A549 (cell line): ENCODE measurements around the gene STK11IP. TPM values are rescaled to one million over a fixed set of nuclear protein-coding genes. Genes with fewer than 3 reads are reported as not detected.

ENCODE experiments used
- ATAC-seq, 2 experiments: fragments of 200-7000 bp in 1 of 2; fragments of >200 bp in 1 of 2; cut with Nextera tagmentation in 1 of 2; cut with Tn5 transposase in 1 of 2; 3 replicates each; pipeline versions ENCODE4 v1.8.0 to v1.9.1; 2018 to 2020; ENCODE audit warnings: mild to moderate bottlenecking in 1 of 2, moderate library complexity in 1 of 2
- CTCF ChIA-PET: fragments of 300-600 bp; sonication (Branson Sonifier 250); formaldehyde crosslinking; extraction: SDS; loops from one replicate; lab custom pipeline; 2021; ENCODE audit warnings: antibody characterized with exemption, inconsistent platforms; lab: Yijun Ruan, JAX
- POLR2A ChIA-PET: fragments of 350-600 bp; formaldehyde crosslinking; extraction: SDS; loops from one replicate; lab custom pipeline; 2021; ENCODE audit warnings: antibody characterized with exemption, inconsistent platforms; lab: Yijun Ruan, JAX
- DNase-seq, 2 experiments: peaks; one replicate each; pipeline versions ENCODE4 v3.0.0 to v3.0.0-alpha.2; 2011 to 2016; ENCODE audit warnings: low read depth in 1 of 2, low spot score in 1 of 2
- FAIRE-seq: peaks from 2 replicates; lab custom pipeline; 2011; peaks lifted over from hg19 to GRCh38; lab: Jason Lieb, UNC
- H3K27ac ChIP-seq, 2 experiments: fragments of >200 bp; sonication (Bioruptor Twin); formaldehyde crosslinking; 3 replicates each; pipeline ENCODE4 v1.5.1; 2016 to 2017
- H3K4me1 ChIP-seq: fragments of >200 bp; sonication (Bioruptor Twin); formaldehyde crosslinking; 3 replicates; pipeline ENCODE4 v1.6.1; 2016
- H3K4me2 ChIP-seq: fragments of >200 bp; sonication (Bioruptor Twin); formaldehyde crosslinking; 3 replicates; pipeline ENCODE4 v1.6.1; 2016
- H3K4me3 ChIP-seq: fragments of >200 bp; sonication (Bioruptor Twin); formaldehyde crosslinking; 3 replicates; pipeline ENCODE4 v1.5.1; 2016
- H3K9me3 ChIP-seq: fragments of >200 bp; sonication (Bioruptor Twin); formaldehyde crosslinking; 3 replicates; pipeline ENCODE4 v1.6.1; 2016
- CBX8 ChIP-seq: fragments of 200-600 bp; sonication (generic); IDR thresholded peaks from 2 replicates; pipeline ENCODE4 v1.6.1; 2016
- CEBPB ChIP-seq, 2 experiments: fragments of >200 bp in 1 of 2; sonication (Bioruptor Twin) in 1 of 2; formaldehyde crosslinking in 1 of 2; IDR thresholded peaks; 2 replicates each; pipeline ENCODE4 v1.6.1; 2012 to 2016
- CHD2 ChIP-seq: fragments of 150-350 bp; IDR thresholded peaks from 2 replicates; pipeline ENCODE4 v1.6.1; 2014; ENCODE audit warnings: low read length; ENCODE audit not compliant: partially characterized antibody
- EHF ChIP-seq: fragments of 250-450 bp; sonication (Bioruptor Pico); IDR thresholded peaks from 2 replicates; pipeline ENCODE4 v1.5.0; 2020; ENCODE audit warnings: mild to moderate bottlenecking
- EHMT2 ChIP-seq: fragments of 200-600 bp; sonication (generic); IDR thresholded peaks from 2 replicates; pipeline ENCODE4 v1.6.1; 2016; ENCODE audit warnings: antibody characterized with exemption, low read depth, mild to moderate bottlenecking, moderate library complexity
- ESRRA ChIP-seq: fragments of 150-350 bp; IDR thresholded peaks from 2 replicates; pipeline ENCODE4 v1.6.1; 2014; ENCODE audit warnings: mild to moderate bottlenecking, low read length, borderline replicate concordance
- HEYL ChIP-seq: fragments of 250-450 bp; sonication (Bioruptor Pico); IDR thresholded peaks from 2 replicates; pipeline ENCODE4 v1.8.0; 2021; ENCODE audit warnings: mild to moderate bottlenecking, moderate library complexity
- HOXB13 ChIP-seq: fragments of 250-450 bp; sonication (Bioruptor Pico); IDR thresholded peaks from 2 replicates; pipeline ENCODE4 v1.5.0; 2020; ENCODE audit warnings: low read depth, mild to moderate bottlenecking, moderate library complexity
- HOXB5 ChIP-seq: fragments of 250-450 bp; sonication (Bioruptor Pico); IDR thresholded peaks from 2 replicates; pipeline ENCODE4 v1.5.0; 2020; ENCODE audit warnings: mild to moderate bottlenecking, moderate library complexity
- JUN ChIP-seq, 2 experiments: fragments of >200 bp; sonication (Bioruptor Twin); formaldehyde crosslinking; IDR thresholded peaks; 2 replicates in 1 of 2; 3 replicates in 1 of 2; pipeline ENCODE4 v1.6.1; 2016 to 2017
- MAZ ChIP-seq: fragments of 150-350 bp; IDR thresholded peaks from 2 replicates; pipeline ENCODE4 v1.6.1; 2014; ENCODE audit warnings: antibody characterized with exemption, low read depth, low read length, borderline replicate concordance
- PHF8 ChIP-seq: fragments of 200-600 bp; sonication (generic); IDR thresholded peaks from 2 replicates; pipeline ENCODE4 v1.6.1; 2016; ENCODE audit warnings: low read depth, mild to moderate bottlenecking, antibody characterized with exemption, moderate library complexity, borderline replicate concordance
- RARB ChIP-seq: fragments of 250-450 bp; sonication (Bioruptor Pico); IDR thresholded peaks from 2 replicates; pipeline ENCODE4 v1.8.0; 2021; ENCODE audit warnings: mild to moderate bottlenecking, moderate library complexity
- RCOR1 ChIP-seq: fragments of 150-350 bp; IDR thresholded peaks from 2 replicates; pipeline ENCODE4 v1.6.1; 2014; ENCODE audit warnings: antibody characterized with exemption, low read length, low read depth
- ZC3H11A ChIP-seq: fragments of 450-650 bp; IDR thresholded peaks from 2 replicates; pipeline ENCODE4 v1.6.1; 2014; ENCODE audit warnings: antibody characterized with exemption, mild to moderate bottlenecking
- ZSCAN20 ChIP-seq: fragments of 250-450 bp; sonication (Bioruptor Pico); IDR thresholded peaks from 2 replicates; pipeline ENCODE4 v1.8.0; 2022; ENCODE audit warnings: mild to moderate bottlenecking, moderate library complexity
- WGBS: methylation state at CpG from one replicate; pipeline ENCODE4 v1.1.6; 2017; ENCODE audit errors: missing lambda C conversion rate; 5-methylcytosine and 5-hydroxymethylcytosine counted together
- polyA plus RNA-seq, 4 experiments: library from polyadenylated mRNA; depleted of rRNA in 3 of 4; stranded (reverse); fragments of >200 nt; fragmentation: RNase III in 1 of 4; extraction: RNeasy Plus Mini Kit Qiagen cat#74134 plus additional on column Dnase treatment in 1 of 4; gene quantifications; 2 replicates in 3 of 4; 3 replicates in 1 of 4; pipeline ENCODE4 v1.2.3, GENCODE V29; 2011 to 2017
- TF ChIP-seq, protein P1 (sequence below): IDR thresholded peaks from 2 replicates; pipeline ENCODE4 v1.6.1; 2012
- TF ChIP-seq, protein P2 (sequence below): fragments of 250-450 bp; sonication (Bioruptor Pico); IDR thresholded peaks from 2 replicates; pipeline ENCODE4 v1.5.0; 2020; ENCODE audit warnings: low read depth, mild to moderate bottlenecking, moderate library complexity
- TF ChIP-seq, protein P3 (sequence below): fragments of >200 bp; sonication (Bioruptor Twin); formaldehyde crosslinking; IDR thresholded peaks from 2 replicates; pipeline ENCODE4 v1.6.1; 2016
- TF ChIP-seq, protein P4 (sequence below): fragments of 200-600 bp; sonication (generic); IDR thresholded peaks from 2 replicates; pipeline ENCODE4 v1.6.1; 2016; ENCODE audit warnings: antibody characterized with exemption, mild to moderate bottlenecking, moderate library complexity
- TF ChIP-seq, protein P5 (sequence below): fragments of >200 bp; sonication (Bioruptor Twin); formaldehyde crosslinking; IDR thresholded peaks from 3 replicates; pipeline ENCODE4 v1.5.1; 2016
- TF ChIP-seq, protein P6 (sequence below): fragments of >200 bp; sonication (Bioruptor Twin); formaldehyde crosslinking; IDR thresholded peaks from 3 replicates; pipeline ENCODE4 v1.6.1; 2016

Gene STK11IP
- polyA plus RNA-seq, 2 of the 4 experiments (the other 2 are of a cell fraction) = 13.3 to 18.8 TPM

DNA sequence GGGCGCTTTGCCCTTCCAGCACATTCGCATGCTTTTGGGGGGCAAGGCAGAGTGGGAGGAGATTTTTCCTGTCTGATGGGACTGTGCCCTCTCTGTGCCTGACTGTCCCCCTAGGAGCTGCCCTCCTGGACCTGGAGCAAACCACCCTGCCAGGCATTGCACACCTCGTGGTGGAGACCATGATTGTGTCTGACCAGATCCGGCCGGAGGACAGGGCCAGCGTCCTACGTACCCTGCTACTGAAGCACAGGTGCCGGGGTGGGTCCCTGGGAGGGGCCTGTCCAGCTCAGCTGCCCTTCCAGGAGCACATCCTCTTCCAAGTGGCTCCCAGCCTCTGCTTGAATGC lies 35.1 kb downstream of the STK11IP start:
- Histone ChIP-seq H3K4me2 (no peak overlapping the region), H3K9me3 (no peaks in the 10 kb centered on the region), H3K4me3 (no peak overlapping the region), H3K4me1 (peaks cover 5% of the 10 kb centered on the region; the same call in 2 of the 3 replicates), H3K27ac (no peak overlapping the region)
- ATAC-seq = no peak
- TF ChIP-seq ZC3H11A = no peak
- TF ChIP-seq EHF (CRISPR knock-in tag) = no peak
- TF ChIP-seq, protein P1, sequence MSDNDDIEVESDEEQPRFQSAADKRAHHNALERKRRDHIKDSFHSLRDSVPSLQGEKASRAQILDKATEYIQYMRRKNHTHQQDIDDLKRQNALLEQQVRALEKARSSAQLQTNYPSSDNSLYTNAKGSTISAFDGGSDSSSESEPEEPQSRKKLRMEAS = no peak
- no peak for TF ChIP-seq ESRRA
- TF ChIP-seq, protein P2, sequence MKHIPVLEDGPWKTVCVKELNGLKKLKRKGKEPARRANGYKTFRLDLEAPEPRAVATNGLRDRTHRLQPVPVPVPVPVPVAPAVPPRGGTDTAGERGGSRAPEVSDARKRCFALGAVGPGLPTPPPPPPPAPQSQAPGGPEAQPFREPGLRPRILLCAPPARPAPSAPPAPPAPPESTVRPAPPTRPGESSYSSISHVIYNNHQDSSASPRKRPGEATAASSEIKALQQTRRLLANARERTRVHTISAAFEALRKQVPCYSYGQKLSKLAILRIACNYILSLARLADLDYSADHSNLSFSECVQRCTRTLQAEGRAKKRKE (CRISPR knock-in tag) = no peak
- no peak for DNase-seq
- FAIRE-seq = no peak
- 86% methylated on average over 7 of the region's 8 CpGs for WGBS
- ChIA-PET POLR2A (no interaction called here), CTCF (interaction anchor here (0.6 to 7.0 kb wide), 4 partner anchors 9 to 108 kb away, joined by 3 to 38 read pairs (median 4); no protein-coding TSS in a partner anchor)

DNA sequence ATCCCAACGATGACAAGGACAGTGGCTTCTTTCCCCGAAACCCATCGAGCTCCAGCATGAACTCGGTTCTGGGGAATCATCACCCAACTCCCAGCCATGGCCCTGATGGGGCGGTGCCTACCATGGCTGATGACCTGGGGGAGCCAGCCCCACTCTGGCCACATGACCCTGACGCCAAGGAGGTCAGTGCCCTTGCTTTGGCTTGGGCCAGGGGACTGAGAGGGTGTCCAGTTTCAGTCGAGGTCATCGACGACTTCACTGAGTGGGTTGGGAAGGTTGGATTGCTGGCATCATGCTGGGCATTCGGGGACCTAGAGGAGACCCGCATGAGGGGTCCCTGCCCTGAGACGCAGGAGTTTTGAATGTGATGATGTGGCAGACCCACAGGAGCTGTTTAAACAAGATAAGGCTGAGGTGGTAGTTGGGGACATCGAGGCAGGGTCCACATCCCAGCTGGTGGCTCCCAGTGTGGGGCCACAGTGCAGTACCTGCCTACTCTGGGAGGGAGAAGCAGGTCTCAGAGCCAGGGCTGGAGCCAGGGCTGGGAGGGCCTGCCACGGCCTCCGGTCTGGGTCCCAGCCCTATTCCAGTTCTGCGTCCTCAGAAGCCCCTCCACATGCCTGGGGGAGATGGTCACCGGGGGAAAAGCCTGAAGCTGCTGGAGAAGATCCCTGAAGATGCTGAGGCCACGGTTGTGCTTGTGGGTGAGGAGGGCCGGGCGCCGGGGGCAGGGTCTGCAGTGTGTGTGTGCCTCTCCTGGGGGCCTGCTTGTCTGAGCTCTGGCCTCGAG lies 35.8 kb downstream of the STK11IP start:
- ChIA-PET CTCF (interaction anchor here (0.7 to 7.0 kb wide), 3 partner anchors 9 to 103 kb away, joined by 3 to 38 read pairs (median 10); no protein-coding TSS in a partner anchor), POLR2A (no interaction called here)
- TF ChIP-seq, protein P3, sequence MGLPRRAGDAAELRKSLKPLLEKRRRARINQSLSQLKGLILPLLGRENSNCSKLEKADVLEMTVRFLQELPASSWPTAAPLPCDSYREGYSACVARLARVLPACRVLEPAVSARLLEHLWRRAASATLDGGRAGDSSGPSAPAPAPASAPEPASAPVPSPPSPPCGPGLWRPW = no peak
- TF ChIP-seq CHD2 (no peak), EHMT2 (no peak), HEYL (no peak), ZSCAN20 (CRISPR knock-in tag) (no peak), PHF8 (no peak), RCOR1 (no peak), CEBPB (IDR thresholded peaks at IDR 0.05) (no peak), HOXB5 (no peak), MAZ (no peak), JUN (IDR thresholded peaks at IDR 0.05) (no peak), HOXB13 (no peak), CBX8 (no peak), RARB (no peak)
- TF ChIP-seq, protein P2 (CRISPR knock-in tag) = no peak
- TF ChIP-seq, protein P4, sequence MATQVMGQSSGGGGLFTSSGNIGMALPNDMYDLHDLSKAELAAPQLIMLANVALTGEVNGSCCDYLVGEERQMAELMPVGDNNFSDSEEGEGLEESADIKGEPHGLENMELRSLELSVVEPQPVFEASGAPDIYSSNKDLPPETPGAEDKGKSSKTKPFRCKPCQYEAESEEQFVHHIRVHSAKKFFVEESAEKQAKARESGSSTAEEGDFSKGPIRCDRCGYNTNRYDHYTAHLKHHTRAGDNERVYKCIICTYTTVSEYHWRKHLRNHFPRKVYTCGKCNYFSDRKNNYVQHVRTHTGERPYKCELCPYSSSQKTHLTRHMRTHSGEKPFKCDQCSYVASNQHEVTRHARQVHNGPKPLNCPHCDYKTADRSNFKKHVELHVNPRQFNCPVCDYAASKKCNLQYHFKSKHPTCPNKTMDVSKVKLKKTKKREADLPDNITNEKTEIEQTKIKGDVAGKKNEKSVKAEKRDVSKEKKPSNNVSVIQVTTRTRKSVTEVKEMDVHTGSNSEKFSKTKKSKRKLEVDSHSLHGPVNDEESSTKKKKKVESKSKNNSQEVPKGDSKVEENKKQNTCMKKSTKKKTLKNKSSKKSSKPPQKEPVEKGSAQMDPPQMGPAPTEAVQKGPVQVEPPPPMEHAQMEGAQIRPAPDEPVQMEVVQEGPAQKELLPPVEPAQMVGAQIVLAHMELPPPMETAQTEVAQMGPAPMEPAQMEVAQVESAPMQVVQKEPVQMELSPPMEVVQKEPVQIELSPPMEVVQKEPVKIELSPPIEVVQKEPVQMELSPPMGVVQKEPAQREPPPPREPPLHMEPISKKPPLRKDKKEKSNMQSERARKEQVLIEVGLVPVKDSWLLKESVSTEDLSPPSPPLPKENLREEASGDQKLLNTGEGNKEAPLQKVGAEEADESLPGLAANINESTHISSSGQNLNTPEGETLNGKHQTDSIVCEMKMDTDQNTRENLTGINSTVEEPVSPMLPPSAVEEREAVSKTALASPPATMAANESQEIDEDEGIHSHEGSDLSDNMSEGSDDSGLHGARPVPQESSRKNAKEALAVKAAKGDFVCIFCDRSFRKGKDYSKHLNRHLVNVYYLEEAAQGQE = no peak
- TF ChIP-seq, protein P5, sequence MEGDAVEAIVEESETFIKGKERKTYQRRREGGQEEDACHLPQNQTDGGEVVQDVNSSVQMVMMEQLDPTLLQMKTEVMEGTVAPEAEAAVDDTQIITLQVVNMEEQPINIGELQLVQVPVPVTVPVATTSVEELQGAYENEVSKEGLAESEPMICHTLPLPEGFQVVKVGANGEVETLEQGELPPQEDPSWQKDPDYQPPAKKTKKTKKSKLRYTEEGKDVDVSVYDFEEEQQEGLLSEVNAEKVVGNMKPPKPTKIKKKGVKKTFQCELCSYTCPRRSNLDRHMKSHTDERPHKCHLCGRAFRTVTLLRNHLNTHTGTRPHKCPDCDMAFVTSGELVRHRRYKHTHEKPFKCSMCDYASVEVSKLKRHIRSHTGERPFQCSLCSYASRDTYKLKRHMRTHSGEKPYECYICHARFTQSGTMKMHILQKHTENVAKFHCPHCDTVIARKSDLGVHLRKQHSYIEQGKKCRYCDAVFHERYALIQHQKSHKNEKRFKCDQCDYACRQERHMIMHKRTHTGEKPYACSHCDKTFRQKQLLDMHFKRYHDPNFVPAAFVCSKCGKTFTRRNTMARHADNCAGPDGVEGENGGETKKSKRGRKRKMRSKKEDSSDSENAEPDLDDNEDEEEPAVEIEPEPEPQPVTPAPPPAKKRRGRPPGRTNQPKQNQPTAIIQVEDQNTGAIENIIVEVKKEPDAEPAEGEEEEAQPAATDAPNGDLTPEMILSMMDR = no peak
- TF ChIP-seq, protein P6, sequence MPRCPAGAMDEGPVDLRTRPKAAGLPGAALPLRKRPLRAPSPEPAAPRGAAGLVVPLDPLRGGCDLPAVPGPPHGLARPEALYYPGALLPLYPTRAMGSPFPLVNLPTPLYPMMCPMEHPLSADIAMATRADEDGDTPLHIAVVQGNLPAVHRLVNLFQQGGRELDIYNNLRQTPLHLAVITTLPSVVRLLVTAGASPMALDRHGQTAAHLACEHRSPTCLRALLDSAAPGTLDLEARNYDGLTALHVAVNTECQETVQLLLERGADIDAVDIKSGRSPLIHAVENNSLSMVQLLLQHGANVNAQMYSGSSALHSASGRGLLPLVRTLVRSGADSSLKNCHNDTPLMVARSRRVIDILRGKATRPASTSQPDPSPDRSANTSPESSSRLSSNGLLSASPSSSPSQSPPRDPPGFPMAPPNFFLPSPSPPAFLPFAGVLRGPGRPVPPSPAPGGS = no peak
- Histone ChIP-seq H3K4me3 (no peak overlapping the region), H3K9me3 (no peaks in the 10 kb centered on the region), H3K4me2 (no peak overlapping the region), H3K27ac (no peak overlapping the region), H3K4me1 (no peaks in the 10 kb centered on the region; the same call in 2 of the 3 replicates)
- ATAC-seq (no peak), DNase-seq (no peak), FAIRE-seq (no peak)
- WGBS = 74% methylated on average over 21 of the region's 22 CpGs
